ENCODE measurements around the gene SLAMF6.
"Not testable (repeated sequence)": the region's sequence is repeated elsewhere in the genome, so short reads cannot be mapped to it uniquely, and the experiment has no call there.

SLAMF6 gene

GRCh38 chr1:160520582-160520981, 2.5 kb downstream of the SLAMF6 start:
- Histone ChIP-seq H3K79me2 (ENCODE audit: control insufficient read depth, low read length) (peaks cover 64% of the 10 kb centered on the region), H3K9me3 (ENCODE audit: control insufficient read depth, insufficient read depth, low read length) (peaks cover 4% of the 10 kb centered on the region), H3K4me1 (ENCODE audit: control insufficient read depth, low read length) (peaks cover 80% of the 10 kb centered on the region), H3K4me2 (ENCODE audit: low read length) (peak overlapping the region; percentile 76), H3K9me2 (replicated peaks; ENCODE audit: control insufficient read depth, low read length) (no peaks in the 10 kb centered on the region), H3K36me3 (ENCODE audit: control insufficient read depth, low read length) (peaks cover 45% of the 10 kb centered on the region), H4K20me1 (ENCODE audit: control insufficient read depth, insufficient read depth, low read depth, low read length) (no peaks in the 10 kb centered on the region), H3K27me3 (ENCODE audit: control insufficient read depth, low read length) (no peaks in the 10 kb centered on the region), H3K4me3 (ENCODE audit: low read length) (peak overlapping the region; percentile 84), H3F3A (ENCODE audit: control insufficient read depth, insufficient read depth) (peaks cover 43% of the 10 kb centered on the region), H3K27ac (ENCODE audit: low read depth, low read length) (peak overlapping the region; percentile 94)
- TF ChIP-seq EZH2phosphoT487 (IDR thresholded peaks at IDR 0.05; ENCODE audit: borderline replicate concordance, low read length): no peak
- TF ChIP-seq CTCF (IDR thresholded peaks at IDR 0.05; ENCODE audit: low read depth, low read length, poor library complexity, severe bottlenecking): no peak

- Histone ChIP-seq H3K4me2 (ENCODE audit: low read length) (peak overlapping the region; percentile 76), H3K9me3 (ENCODE audit: control insufficient read depth, insufficient read depth, low read length) (peaks cover 4% of the 10 kb centered on the region), H3K9me2 (replicated peaks; ENCODE audit: control insufficient read depth, low read length) (no peaks in the 10 kb centered on the region), H3K27me3 (ENCODE audit: control insufficient read depth, low read length) (no peaks in the 10 kb centered on the region), H3K79me2 (ENCODE audit: control insufficient read depth, low read length) (peaks cover 72% of the 10 kb centered on the region), H3K27ac (ENCODE audit: low read depth, low read length) (peak overlapping the region; percentile 94), H3K36me3 (ENCODE audit: control insufficient read depth, low read length) (peaks cover 45% of the 10 kb centered on the region), H4K20me1 (ENCODE audit: control insufficient read depth, insufficient read depth, low read depth, low read length) (no peaks in the 10 kb centered on the region), H3K4me3 (ENCODE audit: low read length) (peak overlapping the region; percentile 84), H3K4me1 (ENCODE audit: control insufficient read depth, low read length) (peaks cover 87% of the 10 kb centered on the region), H3F3A (ENCODE audit: control insufficient read depth, insufficient read depth) (peaks cover 43% of the 10 kb centered on the region)
- peak; percentile 52 for TF ChIP-seq CTCF (IDR thresholded peaks at IDR 0.05; ENCODE audit: low read depth, low read length, poor library complexity, severe bottlenecking)
- no peak for TF ChIP-seq EZH2phosphoT487 (IDR thresholded peaks at IDR 0.05; ENCODE audit: borderline replicate concordance, low read length)
Measured at GRCh38 chr1:160519642-160520435, 3.2 kb downstream of the SLAMF6 start.

DNA sequence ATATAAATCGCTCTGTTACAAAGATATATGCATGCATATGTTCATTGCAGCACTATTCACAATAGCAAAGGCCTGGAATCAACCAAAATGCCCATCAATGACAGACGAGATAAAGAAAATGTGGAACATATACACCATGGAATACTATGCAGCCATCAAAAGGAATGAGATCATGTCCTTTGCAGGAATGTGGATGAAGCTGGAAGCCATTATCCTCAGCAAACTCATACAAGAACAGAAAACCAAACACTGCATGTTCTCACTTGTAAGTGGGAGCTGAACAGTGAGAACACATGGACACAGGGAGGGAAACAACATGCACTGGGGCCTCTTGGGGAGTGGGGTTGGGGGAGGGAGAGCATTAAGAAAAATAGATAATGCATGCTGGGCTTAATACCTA, 5.5 kb downstream of the SLAMF6 start:
- peaks cover 84% of the 10 kb centered on the region for H3K4me1 ChIP-seq (ENCODE audit: control insufficient read depth, low read length)
- peaks cover 88% of the 10 kb centered on the region for H3K79me2 ChIP-seq (ENCODE audit: control insufficient read depth, low read length)
- peaks cover 58% of the 10 kb centered on the region for H3K36me3 ChIP-seq (ENCODE audit: control insufficient read depth, low read length)
- not testable (repeated sequence) for H3K9me3 ChIP-seq (ENCODE audit: control insufficient read depth, insufficient read depth, low read length); H3K4me3 ChIP-seq (ENCODE audit: low read length); H4K20me1 ChIP-seq (ENCODE audit: control insufficient read depth, insufficient read depth, low read depth, low read length); H3K27ac ChIP-seq (ENCODE audit: low read depth, low read length); H3K27me3 ChIP-seq (ENCODE audit: control insufficient read depth, low read length); H3K9me2 ChIP-seq (replicated peaks; ENCODE audit: control insufficient read depth, low read length)
- peak overlapping the region; percentile 48; the same call in 1 of the 2 replicates for H3K4me2 ChIP-seq (ENCODE audit: low read length)
- peaks cover 39% of the 10 kb centered on the region for H3F3A ChIP-seq (ENCODE audit: control insufficient read depth, insufficient read depth)

DNA sequence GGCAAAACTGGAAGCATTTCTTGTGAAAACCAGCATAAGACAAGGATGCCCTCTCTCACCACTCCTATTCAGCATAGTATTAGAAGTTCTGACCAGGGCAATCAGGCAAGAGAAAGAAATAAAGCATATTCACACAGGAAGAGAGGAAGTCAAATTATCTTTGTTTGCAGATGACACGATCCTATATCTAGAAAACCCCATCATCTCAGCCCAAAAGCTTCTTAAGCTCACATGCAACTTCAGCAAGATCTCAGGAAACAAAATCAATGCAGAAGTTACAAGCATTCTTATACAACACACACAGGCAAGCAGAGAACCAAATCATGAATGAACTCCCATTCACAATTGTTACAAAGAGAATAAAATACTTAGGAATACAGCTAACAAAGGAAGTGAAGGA, 7.1 kb downstream of the SLAMF6 start:
- not testable (repeated sequence) for H4K20me1 ChIP-seq (ENCODE audit: control insufficient read depth, insufficient read depth, low read depth, low read length); H3K27me3 ChIP-seq (ENCODE audit: control insufficient read depth, low read length); H3K9me2 ChIP-seq (replicated peaks; ENCODE audit: control insufficient read depth, low read length)
- H3F3A ChIP-seq (ENCODE audit: control insufficient read depth, insufficient read depth): peaks cover 24% of the 10 kb centered on the region
- H3K4me3 ChIP-seq (ENCODE audit: low read length): peak overlapping the region; percentile 20
- H3K9me3 ChIP-seq (ENCODE audit: control insufficient read depth, insufficient read depth, low read length): peaks cover 17% of the 10 kb centered on the region
- peak overlapping the region; percentile 48 for H3K4me2 ChIP-seq (ENCODE audit: low read length)
- peaks cover 68% of the 10 kb centered on the region for H3K4me1 ChIP-seq (ENCODE audit: control insufficient read depth, low read length)
- peaks cover 71% of the 10 kb centered on the region for H3K36me3 ChIP-seq (ENCODE audit: control insufficient read depth, low read length)
- H3K79me2 ChIP-seq (ENCODE audit: control insufficient read depth, low read length): peaks cover 94% of the 10 kb centered on the region
- peak overlapping the region; percentile 20; the same call in 1 of the 2 replicates for H3K27ac ChIP-seq (ENCODE audit: low read depth, low read length)
